Measurements from ENCODE around the gene TRDMT1. TPM values are rescaled to one million over a fixed set of nuclear protein-coding genes. Genes with fewer than 3 reads are reported as not detected.

The TRDMT1 gene
- polyA plus RNA-seq, 3 donors, result 3.1 to 6.6 (median 5.0) TPM

DNA sequence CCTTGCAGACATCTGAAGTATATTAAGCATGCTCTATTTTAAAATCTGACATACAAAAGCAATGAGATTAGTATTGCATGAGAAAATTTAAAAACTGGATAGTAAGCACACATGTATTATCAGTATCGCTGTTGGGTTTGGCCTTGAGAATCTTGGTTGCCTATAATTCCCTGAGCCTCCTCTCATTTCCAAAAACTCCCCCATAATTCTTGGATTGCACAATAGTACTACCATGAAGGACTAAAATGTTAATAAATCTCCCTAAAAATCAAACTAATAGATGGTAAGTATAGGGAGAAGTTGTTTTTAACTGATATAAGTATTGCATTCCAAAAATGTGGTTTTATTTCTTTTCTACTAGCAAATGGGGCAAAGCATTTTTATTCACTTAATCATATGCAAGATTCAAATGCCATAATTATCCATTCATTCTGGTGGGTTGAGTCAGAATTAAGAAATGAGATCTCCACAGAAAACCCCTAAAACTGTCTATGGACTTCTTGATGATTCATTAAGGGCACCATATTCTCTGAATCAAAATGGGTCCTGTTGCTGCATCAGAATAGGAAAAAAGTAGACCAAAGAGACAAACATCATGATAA is 16.3 kb upstream of the TRDMT1 start:
- H4K20me1 ChIP-seq (ENCODE audit: insufficient read depth, low read length), result no peaks in the 10 kb centered on the region
- peaks cover 0 to 3% (median 0%) of the 10 kb centered on the region in 7 donors for H3K9me3 Mint-ChIP-seq
- H3K27ac ChIP-seq (ENCODE audit: low read depth in 1 of 2, low read length in 2 of 2), result peak overlapping the region; percentile 100
- H3K27me3 Mint-ChIP-seq (ENCODE audit: low read depth in 3 of 3), result no peaks in the 10 kb centered on the region
- H3K27ac Mint-ChIP-seq, result peak overlapping the region; percentile 98 to 100 (median 99)
- no peaks in the 10 kb centered on the region for H3K9me3 ChIP-seq (replicated peaks in 1 of 2; ENCODE audit: control insufficient read depth in 1 of 2, insufficient read depth in 1 of 2, low read length in 2 of 2)
- DNase-seq, result peak in 2 of 3 donors; percentile 73 to 83
- no peak overlapping the region for H3K4me2 ChIP-seq (replicated peaks; ENCODE audit: extremely low read depth, low read length, poor library complexity, severe bottlenecking)
- no peak overlapping the region for H2AFZ ChIP-seq (ENCODE audit: insufficient read depth, low read depth, low read length, poor library complexity, severe bottlenecking)
- WGBS (ENCODE audit: insufficient coverage), result no CpG with 5 or more reads among the region's 1 CpG
- no peak overlapping the region for H3K4me3 ChIP-seq (replicated peaks in 1 of 3; ENCODE audit: low read depth in 2 of 3, low read length in 3 of 3)
- TF ChIP-seq CTCF (IDR thresholded peaks at IDR 0.05), result no peak
- no peak overlapping the region for H3K4me3 Mint-ChIP-seq
- H3K4me1 ChIP-seq (ENCODE audit: control insufficient read depth in 1 of 2, insufficient read depth in 2 of 2, low read length in 2 of 2), result peaks cover 60 to 66% of the 10 kb centered on the region in 2 donors
- no peaks in the 10 kb centered on the region for H3K36me3 ChIP-seq (replicated peaks in 1 of 2; ENCODE audit: control insufficient read depth in 1 of 2, insufficient read depth in 2 of 2, low read length in 2 of 2)
- peaks cover 63% of the 10 kb centered on the region for H3K79me2 ChIP-seq (ENCODE audit: insufficient read depth, low read length)
- peaks cover 8 to 10% of the 10 kb centered on the region in 2 donors for H3K36me3 Mint-ChIP-seq
- intact Hi-C loops (cut with micrococcal nuclease), result loop anchor here in 1 of 2 donors (2.0 kb wide), 1 partner anchor 15 kb away; no protein-coding TSS in a partner anchor
- peak overlapping the region; percentile 93 for H3K9ac ChIP-seq (ENCODE audit: insufficient read depth, low read length, poor library complexity, severe bottlenecking)
- H3K4me1 Mint-ChIP-seq, result peaks cover 63% of the 10 kb centered on the region
- no peaks in the 10 kb centered on the region for H3K27me3 ChIP-seq (ENCODE audit: control insufficient read depth in 2 of 2, insufficient read depth in 2 of 2, low read length in 2 of 2)

DNA sequence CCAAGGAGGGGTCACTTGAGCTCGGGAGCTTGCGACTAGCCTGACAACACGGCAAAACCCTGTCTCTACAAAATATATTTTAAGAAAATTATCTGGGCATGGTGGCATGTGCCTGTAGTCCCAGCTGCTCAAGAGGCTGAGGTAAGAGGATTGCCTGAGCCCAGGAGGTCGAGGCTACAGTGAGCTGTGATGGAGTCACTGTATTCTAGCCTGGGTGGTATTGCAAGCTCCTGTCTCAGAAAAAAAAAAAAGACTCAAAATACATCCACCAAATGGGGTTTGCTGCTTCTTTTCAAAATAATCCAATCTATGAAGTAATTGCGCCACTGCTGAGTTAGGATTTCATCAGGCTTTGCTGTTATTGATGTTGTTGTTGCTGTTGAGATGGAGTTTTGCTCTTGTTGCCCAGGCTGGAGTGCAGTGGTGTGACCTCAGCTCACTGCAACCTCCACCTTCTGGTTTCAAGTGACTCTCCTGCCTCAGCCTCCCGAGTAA is 15.5 kb upstream of the TRDMT1 start:
- Histone ChIP-seq H4K20me1 (ENCODE audit: insufficient read depth, low read length) (no peaks in the 10 kb centered on the region), H3K27ac (ENCODE audit: low read depth in 1 of 2, low read length in 2 of 2) (peak overlapping the region; percentile 100), H2AFZ (ENCODE audit: insufficient read depth, low read depth, low read length, poor library complexity, severe bottlenecking) (no peak overlapping the region), H3K4me2 (replicated peaks; ENCODE audit: extremely low read depth, low read length, poor library complexity, severe bottlenecking) (peak overlapping the region; percentile 45), H3K79me2 (ENCODE audit: insufficient read depth, low read length) (peaks cover 60% of the 10 kb centered on the region), H3K36me3 (replicated peaks in 1 of 2; ENCODE audit: control insufficient read depth in 1 of 2, insufficient read depth in 2 of 2, low read length in 2 of 2) (no peaks in the 10 kb centered on the region), H3K9ac (ENCODE audit: insufficient read depth, low read length, poor library complexity, severe bottlenecking) (peak overlapping the region; percentile 93), H3K27me3 (ENCODE audit: control insufficient read depth in 2 of 2, insufficient read depth in 2 of 2, low read length in 2 of 2) (no peaks in the 10 kb centered on the region), H3K9me3 (replicated peaks in 1 of 2; ENCODE audit: control insufficient read depth in 1 of 2, insufficient read depth in 1 of 2, low read length in 2 of 2) (no peaks in the 10 kb centered on the region), H3K4me1 (ENCODE audit: control insufficient read depth in 1 of 2, insufficient read depth in 2 of 2, low read length in 2 of 2) (peaks cover 61 to 66% of the 10 kb centered on the region in 2 donors), H3K4me3 (replicated peaks in 1 of 3; ENCODE audit: low read depth in 2 of 3, low read length in 3 of 3) (peak overlapping the region in 1 of 3 experiments; percentile 23)
- DNase-seq, result peak; percentile 69 to 89 (median 74)
- Mint-ChIP-seq H3K27me3 (ENCODE audit: low read depth in 3 of 3) (no peaks in the 10 kb centered on the region), H3K4me3 (peak overlapping the region; percentile 37 to 59), H3K36me3 (peaks cover 6 to 9% of the 10 kb centered on the region in 2 donors), H3K9me3 (peaks cover 0 to 3% (median 0%) of the 10 kb centered on the region in 7 donors), H3K27ac (peak overlapping the region; percentile 98 to 100 (median 99)), H3K4me1 (peaks cover 64% of the 10 kb centered on the region)
- WGBS (ENCODE audit: insufficient coverage), result 60% methylated on average over 1 of the region's 6 CpGs
- no peak for TF ChIP-seq CTCF (IDR thresholded peaks at IDR 0.05)
- intact Hi-C loops (cut with micrococcal nuclease), result loop anchor here in 1 of 2 donors (1.0 to 2.0 kb wide), 2 partner anchors 11 to 14 kb away; partner anchors contain the start of gene VIM
